HG03095 (cell line): ENCODE data around the gene NRG3.
"Not testable (repeated sequence)": the region's sequence is repeated elsewhere in the genome, so short reads cannot be mapped to it uniquely, and the experiment has no call there.

Source experiments
- ATAC-seq: cut with Tn5 transposase; IDR thresholded peaks from one replicate; pipeline ENCODE4 v1.9.1; 2021; ENCODE audit warnings: moderate library complexity; ENCODE audit not compliant: unreplicated experiment

The NRG3 gene

DNA sequence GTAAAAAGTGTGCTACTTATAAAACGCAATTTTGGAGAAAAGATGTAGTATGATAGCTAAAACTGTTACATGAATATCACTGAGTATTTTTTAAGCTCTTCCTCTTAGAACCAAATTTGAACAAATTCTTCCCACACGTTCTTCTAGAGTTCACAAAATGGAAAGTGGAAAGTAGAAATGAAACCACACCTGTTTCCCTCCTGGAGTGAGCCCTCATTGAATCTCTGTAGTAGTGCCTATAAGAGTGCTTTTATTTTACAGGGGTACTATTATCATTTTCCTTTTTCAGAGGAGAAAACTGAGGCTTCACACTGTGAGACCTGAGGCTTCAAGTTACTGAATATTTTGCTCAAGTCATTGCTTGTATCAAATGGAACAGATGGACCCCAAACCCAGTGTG lies 393.0 kb downstream of the NRG3 start:
- ATAC-seq = no peak

DNA sequence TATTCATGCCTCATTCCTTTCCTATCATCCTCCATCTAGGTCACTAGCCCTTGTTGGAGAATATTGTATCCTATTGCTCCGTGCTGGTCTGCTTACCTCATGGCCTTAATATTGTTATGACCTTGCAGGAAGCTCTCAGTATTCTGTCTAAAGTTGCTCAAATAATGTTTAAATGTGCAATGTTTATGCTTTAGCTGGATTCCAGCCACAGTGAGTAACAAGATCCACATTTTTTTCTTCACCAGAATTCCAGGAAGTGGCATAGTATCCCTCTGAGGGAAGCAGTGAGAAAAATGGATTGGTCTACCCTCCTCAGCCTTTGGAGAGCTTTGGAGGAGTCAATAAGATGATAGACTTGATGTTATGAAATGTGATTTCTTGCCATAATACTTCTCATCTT lies 402.6 kb downstream of the NRG3 start:
- no peak for ATAC-seq

DNA sequence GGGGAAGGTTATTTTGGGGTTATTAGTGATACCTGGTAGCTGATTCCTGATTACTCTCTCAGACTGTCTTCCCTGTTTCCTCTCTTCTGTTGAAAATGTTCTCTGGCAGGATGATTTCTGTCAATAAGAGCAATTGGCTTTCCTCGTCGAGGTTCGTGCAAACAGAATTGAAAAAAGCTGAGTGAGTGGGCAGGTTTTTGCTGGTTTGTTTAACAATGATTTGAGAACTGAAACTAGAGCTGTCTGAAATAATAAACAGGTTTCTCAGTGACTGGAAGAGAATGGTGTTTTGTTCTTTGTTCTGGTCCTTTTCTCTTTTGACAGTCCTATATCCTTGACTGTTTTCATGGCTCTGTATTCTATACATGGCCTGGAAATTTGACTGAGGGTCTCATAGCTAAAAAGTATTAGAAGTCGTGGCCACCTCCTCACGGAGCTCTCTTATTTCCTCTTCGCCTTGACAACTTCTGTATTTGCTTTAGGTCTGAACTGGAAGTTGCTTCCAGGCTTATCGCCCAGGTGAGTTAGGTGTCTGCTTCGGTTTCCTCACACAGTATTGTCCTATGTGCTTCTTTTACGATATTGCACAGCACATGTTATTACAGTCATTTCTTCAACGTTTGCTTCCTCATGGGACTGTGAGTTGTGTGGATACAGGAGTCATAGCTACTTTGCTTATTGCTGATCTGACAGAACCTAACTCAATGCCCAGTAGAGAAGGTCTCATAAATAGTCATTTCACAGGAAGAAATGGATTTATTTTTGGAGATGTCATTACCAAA lies 403.6 kb downstream of the NRG3 start:
- no peak for ATAC-seq

DNA sequence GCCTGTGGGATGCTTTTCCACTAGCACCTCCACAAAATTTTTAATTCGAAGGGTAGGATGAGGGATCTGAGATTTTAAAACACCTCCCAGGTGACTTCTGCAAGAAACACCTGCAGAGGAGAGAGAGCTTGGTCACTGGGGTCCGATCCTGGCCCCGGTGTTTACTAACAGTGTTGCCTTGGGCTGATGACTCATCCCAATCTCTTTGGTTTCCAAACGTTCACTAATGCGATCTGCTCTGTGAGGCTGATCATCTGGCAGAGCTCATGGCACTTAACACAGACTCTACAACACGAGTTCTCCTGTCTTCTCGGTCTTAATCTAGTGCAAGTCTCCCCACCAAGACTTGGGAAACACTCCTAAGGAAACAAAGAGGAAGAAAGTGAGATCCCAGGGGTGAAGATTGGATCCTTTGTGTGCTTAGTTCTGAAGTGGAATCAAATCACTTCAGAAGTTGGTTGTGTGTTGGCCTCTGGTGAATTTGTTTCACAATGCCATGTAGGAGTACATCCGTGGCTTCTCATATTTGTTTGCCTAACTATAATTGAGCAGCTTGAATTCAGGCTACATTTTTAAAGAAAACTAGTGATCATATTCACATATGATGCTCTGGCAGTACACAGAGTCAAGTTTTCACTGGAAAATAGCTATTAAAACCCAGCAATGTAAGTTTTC lies 407.9 kb downstream of the NRG3 start:
- ATAC-seq = no peak

DNA sequence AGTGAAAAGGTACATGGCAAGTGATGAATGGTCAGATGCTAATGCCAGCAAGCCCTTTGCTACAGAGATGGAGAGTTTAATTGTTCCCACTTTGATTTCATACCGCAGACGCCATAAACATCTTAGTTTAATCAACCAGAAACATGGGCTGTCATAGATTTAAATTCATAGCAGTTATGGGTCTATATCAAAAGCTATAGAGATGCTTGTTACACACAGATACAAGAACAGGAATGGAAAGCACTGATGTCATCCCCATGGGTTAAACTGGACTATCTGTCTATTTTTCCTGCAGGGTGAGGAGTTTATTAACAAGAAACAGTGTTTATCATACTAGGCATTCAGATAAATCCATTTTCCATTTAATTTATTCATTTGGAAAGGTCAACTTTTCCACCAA lies 409.2 kb downstream of the NRG3 start:
- no peak for ATAC-seq

DNA sequence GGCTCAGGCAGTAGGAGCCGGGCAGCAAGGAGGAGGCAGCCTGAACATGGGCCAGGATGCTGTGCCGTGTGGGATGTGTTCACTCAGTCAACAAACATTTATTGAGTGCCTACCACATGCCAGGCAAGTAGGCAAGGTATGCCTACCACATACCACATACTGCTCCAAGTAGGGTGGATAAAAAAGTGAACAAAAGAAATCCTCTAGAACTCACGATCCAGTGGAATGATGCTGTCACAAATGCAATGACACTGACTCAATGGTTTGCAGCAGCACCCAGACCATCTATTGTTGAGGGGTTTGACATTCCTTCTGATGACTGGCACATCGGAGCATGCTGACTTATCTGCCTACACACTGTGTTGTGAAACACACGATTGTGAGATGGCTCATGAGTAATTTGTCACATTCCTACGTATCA lies 413.5 kb downstream of the NRG3 start:
- no peak for ATAC-seq

DNA sequence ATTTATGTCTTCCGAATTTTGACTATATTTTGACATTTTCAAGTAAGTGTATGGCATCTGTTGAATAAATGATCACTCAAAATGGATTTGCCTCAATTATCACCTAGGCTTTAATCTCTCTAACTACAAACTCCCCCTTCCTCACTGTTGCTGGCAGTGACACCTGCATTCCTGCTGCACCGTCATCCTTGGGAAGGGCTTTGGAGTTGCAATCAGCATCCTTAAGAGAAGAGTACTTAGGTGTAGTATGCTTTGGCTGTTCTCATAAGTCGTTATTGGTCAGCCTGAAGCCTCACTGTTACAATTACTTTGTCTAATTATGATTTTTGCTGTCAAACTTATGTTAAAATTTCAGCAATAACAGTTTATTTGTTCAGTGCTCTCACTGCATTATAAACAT lies 415.0 kb downstream of the NRG3 start:
- no peak for ATAC-seq

DNA sequence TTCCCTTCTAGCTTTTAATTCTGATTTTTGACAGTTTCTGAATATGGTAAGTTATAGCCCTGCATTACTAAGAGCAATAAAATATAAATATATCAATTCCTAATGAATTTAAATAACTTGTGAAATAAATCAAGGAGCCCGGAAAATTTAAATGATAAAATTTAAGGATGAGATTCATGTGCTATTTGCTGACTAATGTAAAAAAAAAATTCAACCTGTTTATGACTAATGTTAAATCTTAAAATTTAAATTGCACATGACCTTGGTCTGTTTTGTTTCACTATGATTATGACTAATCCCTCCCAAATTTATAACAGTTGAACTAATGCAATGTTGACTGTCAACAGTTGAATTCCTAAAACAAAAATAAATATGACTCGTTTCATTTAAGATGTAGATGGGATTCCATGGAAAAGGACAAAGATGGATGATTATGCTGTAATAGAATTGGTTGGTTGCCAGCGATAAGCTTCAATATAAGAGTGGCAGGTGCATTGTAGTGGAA lies 419.9 kb downstream of the NRG3 start:
- ATAC-seq = no peak

DNA sequence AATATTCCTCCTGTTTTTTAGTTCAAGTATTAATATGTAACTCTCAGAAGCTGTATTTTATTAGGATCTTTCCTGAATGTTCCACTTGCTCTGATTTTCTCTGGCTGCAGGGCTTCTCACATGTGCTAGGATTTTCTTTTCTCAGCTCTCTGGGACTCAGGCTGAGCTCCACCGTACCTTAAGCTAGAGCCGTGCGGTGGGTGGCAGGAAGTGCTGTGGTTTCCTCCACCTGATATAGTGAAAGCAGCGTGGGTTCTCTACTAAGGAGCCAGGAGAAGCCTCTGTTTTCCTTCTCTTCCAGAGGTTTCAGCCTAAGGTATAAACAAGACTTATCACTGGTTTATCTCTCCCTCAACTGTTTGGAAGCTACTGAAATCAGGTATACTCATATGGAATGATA lies 433.6 kb downstream of the NRG3 start:
- ATAC-seq = no peak

DNA sequence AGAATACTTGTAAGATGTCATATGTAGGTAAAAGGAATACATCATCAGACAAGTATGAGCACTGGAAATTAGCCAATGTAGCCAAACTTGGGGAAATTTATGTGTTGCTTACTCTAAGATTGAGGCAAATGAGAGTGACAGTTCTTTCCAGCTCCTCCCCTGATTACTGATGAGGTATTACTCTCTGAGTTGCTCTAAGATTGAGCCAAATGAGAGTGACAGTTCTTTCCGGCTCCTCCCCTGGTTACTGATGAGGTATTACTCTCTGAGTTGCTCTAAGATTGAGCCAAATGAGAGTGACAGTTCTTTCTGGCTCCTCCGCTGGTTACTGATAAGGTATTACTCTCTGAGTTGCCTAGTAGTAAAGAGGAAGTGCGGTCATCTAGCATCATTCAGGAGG lies 435.8 kb downstream of the NRG3 start:
- no peak for ATAC-seq

DNA sequence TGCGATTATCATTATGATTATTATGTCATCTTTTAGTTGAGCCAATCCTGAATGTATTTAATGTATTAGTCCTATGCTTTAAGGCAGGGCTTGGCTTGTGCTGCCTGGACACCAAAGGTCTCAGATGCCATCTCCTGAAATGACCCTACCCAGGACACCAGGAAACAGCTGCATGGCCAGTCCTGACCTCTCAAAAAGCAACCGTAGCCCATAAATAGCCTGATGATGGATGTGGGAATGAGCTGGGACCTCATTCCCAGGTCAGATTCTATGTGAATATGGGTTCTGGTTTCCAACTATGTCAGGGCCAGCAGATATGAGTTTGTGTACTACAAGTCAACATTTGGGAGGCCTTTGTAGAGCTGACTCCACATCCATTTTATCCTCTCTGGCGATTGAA lies 438.4 kb downstream of the NRG3 start:
- ATAC-seq = no peak

DNA sequence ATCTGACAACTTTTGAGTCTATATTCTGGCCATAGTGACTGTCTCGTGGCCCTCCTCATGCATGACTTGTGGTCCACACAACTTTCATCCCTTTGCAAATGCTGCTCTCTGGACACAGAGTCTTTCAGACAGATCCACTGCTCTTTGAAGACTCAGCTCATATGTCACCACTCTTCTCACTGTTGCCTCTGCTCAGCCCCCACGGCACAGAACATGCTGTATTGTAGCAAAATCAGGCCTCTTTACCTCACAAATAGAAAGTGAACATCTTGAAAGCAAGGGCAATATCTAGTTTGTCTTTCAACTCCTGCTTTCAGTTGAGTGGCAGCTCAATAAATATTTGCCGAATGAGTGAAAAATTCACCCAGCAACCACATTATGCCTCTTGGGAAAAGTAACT lies 443.5 kb downstream of the NRG3 start:
- no peak for ATAC-seq

DNA sequence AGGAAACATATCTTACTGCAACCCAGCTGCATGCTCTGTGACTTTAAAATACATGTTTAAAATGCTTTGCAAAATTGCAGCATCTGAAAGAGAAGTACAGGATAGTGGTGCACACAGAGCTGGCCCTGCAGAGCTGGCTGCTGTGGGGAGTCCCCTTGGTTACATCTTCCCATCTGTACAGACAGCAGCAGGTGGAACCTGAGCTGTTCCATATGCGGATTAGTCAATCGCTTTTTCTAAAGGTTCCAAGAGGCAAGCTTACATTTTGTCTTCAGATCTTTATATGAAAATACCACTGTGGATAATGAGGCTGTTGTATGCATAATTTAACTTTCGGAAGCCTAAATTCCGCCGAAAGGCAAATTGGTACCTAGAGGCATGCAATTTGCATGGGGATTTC lies 444.1 kb downstream of the NRG3 start:
- ATAC-seq = no peak

DNA sequence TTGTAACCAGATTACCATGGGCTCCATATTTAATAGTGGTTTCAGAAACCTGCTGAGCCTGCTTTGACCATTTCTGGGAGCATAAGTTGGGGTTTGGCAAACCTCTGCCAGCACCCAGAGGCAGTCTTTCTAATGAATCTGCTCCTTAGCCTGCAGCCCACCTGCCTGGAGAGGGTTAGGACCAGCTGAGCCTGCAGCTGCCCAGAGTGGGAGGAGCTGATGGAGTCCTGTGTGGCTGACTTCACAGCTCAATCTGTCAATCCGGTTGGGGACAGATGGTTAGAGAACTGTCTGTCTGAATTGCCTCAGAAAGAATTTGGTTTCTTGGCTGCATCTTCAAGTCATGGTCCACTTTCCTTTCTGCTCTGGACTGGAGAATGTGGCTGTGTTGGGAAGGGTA lies 444.6 kb downstream of the NRG3 start:
- ATAC-seq = no peak

DNA sequence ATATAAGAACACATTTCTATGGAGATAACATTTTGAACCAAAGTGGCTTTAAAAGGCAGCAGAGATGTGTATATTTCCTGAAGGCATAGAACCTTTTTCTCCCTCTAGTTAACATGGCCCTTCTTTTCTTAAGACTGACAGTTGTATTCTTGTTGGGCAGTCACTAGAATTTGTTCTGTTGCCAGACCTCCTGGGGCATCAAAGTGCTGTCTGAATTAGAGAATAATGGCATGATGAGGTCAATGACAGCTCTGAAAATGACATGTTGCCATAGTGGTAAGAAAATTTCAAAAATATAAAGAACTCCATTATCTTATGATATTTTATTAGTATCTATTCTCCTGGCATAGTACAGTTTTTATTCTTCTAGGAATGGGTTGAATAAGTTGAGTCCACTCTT lies 446.7 kb downstream of the NRG3 start:
- ATAC-seq = no peak

DNA sequence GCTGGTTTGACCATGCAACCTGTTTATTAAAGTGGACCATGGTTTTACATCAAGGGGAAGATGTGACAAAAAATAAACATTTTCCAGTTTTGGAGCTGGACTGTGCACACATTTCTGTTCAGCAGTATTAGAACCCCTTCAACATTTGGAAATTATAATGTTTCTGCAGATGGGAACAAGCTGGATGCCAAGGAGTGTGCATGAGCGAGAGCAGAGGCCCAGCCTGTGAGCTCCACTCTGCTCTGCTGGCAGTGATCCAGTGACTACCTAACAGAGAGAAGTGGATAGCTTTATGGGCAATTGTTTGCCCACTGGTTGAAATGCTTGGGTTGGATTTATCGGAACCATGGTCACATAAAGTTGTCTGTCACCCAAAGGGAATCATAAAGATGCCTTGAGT lies 456.7 kb downstream of the NRG3 start:
- no peak for ATAC-seq

DNA sequence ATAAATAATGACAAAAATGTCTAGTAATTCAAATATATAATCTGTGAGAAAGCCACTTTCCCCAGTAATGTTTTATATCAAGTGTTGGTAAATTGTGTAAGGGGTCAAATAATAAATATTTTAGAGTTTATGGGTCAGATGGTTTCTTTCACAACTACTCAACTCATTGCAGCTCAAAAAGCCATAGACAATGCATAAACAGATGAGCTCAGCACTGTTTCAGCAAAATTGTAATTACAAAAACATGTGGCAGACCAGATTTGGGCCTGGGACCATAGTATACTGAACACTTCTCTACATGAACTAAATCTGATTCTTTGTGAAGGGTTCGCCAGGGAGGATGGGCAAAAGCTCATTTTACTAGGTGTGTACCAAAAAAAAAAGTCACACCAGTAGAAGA lies 460.8 kb downstream of the NRG3 start:
- ATAC-seq = no peak

DNA sequence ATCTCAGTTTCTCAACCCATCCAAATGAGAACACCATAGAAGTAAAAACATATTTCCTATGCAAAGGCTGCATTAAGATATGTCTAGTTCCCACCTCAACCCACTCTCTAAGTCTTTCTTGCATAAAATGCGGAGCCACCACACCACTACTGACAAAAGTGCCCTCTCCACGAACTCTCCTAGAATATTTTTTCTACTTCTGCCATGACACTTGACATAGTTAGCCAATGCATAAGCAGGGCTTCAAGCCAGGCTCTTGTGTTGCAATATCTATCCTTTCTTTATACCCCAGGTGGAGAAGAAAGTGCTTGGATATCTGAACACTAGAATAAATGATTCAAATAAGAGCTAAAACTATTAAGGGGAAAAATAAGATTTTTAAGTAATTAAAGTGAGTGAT lies 465.2 kb downstream of the NRG3 start:
- ATAC-seq = no peak

DNA sequence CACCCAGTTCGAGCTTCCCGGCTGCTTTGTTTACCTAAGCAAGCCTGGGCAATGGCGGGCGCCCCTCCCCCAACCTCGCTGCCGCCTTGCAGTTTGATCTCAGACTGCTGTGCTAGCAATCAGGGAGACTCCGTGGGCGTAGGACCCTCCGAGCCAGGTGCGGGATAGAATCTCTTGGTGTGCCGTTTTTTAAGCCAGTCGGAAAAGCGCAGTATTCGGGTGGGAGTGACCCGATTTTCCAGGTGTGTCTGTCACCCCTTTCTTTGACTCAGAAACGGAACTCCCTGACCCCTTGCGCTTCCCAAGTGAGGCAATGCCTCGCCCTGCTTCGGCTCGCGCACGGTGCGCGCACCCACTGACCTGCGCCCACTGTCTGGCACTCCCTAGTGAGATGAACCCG lies 474.6 kb downstream of the NRG3 start:
- not testable (repeated sequence) for ATAC-seq

DNA sequence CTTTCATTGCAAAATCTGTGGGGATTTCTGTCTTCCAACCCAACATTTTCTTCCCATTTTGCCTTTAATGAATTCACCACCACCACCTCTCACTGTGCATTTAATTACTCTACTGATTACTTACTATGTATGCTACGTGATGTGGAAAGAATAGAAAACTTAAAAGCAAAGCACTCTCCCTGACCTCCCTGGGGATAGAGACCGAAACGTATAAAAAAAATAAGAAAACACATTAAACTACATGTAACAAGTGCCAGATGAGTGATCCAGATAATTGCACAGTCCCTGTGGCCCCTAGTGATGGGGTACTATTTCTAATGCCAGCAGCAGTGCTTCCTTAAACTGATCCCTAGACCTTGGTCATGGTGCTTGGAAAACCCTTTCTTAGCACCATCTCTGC lies 478.4 kb downstream of the NRG3 start:
- no peak for ATAC-seq

DNA sequence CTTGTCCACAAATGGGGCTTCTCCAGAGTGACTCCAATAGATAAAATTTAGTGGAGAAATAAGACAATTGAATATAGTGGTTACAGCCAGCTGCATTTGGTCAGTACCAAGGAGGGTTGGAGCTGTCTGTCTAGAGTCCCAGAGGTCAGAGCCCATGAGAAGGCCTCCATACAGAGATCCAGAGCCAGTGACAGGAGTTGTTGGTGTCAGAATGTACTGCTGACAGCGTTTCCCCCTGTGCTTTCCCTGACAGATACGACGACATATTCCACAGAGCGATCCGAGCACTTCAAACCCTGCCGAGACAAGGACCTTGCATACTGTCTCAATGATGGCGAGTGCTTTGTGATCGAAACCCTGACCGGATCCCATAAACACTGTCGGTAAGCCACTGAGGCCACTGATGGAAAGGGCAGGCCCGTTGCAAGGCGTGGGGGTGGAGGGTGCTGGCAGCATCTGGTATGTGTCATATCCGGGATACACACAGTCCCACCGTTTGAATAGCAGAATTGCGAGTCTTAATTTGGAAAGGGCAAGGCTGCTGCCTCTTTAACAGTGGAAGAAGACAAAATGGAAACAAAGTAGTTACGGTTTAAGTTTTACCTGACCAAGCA lies 483.6 kb downstream of the NRG3 start:
- ATAC-seq = no peak

DNA sequence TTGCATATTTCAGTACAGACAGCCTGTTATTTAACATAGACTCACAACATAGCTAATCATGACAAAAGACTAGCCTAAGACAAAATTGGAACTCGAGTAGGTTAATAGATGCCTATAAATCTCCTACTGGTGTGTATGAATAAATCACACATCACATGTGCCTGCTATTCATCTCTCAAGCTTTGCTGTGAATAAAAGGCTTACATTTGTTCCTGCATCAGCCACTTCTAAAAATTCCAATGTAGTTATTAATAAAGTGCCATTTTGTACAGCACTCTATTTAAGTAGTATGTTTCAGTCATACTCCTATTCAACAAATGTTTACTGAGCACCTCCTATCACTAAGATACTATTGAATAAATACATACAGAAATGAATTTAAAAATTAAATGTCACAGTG lies 486.3 kb downstream of the NRG3 start:
- no peak for ATAC-seq
